Measurements from ENCODE around the gene SEC63.

SEC63 gene

GRCh38 chr6:107819964-107820337 is 138.1 kb downstream of the SEC63 start:
- no peak for TF ChIP-seq CTCF (IDR thresholded peaks at IDR 0.05; ENCODE audit: insufficient read depth, low read length, poor library complexity, severe bottlenecking)
- Histone ChIP-seq H3K27me3 (replicated peaks; ENCODE audit: control insufficient read depth, insufficient read depth, low read length) (no peaks in the 10 kb centered on the region), H3K36me3 (ENCODE audit: control insufficient read depth, insufficient read depth, low read length) (no peaks in the 10 kb centered on the region), H3K4me3 (replicated peaks; ENCODE audit: low read depth, low read length) (no peak overlapping the region)
- no peak for DNase-seq (ENCODE audit: extremely low read depth, insufficient read length)

GRCh38 chr6:107819217-107819616 is 138.8 kb downstream of the SEC63 start:
- Histone ChIP-seq H3K27me3 (replicated peaks; ENCODE audit: control insufficient read depth, insufficient read depth, low read length) (no peaks in the 10 kb centered on the region), H3K36me3 (ENCODE audit: control insufficient read depth, insufficient read depth, low read length) (no peaks in the 10 kb centered on the region), H3K4me3 (replicated peaks; ENCODE audit: low read depth, low read length) (no peak overlapping the region)
- TF ChIP-seq CTCF (IDR thresholded peaks at IDR 0.05; ENCODE audit: insufficient read depth, low read length, poor library complexity, severe bottlenecking), result no peak
- no peak for DNase-seq (ENCODE audit: extremely low read depth, insufficient read length)

DNA sequence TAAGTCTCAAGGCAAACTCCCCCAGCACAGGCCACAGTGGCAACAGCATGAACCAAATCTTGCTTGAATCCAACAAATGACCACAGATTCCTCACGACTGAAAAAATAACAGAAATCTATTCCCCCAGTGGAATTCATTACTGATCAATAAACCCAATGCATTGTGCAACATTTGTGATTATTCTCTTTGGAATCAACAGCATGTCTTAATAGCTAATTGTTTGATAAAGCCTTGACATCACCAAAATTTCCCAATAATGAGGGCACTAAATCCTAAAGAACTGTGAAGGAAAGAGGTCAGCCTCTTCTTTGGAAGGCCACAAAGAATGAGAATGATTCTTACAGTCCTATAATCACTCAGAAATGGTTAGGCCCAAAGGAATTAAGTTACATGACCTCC is 139.7 kb downstream of the SEC63 start:
- no peak for TF ChIP-seq CTCF (IDR thresholded peaks at IDR 0.05; ENCODE audit: insufficient read depth, low read length, poor library complexity, severe bottlenecking)
- Histone ChIP-seq H3K27me3 (replicated peaks; ENCODE audit: control insufficient read depth, insufficient read depth, low read length) (no peaks in the 10 kb centered on the region), H3K4me3 (replicated peaks; ENCODE audit: low read depth, low read length) (no peak overlapping the region), H3K36me3 (ENCODE audit: control insufficient read depth, insufficient read depth, low read length) (no peaks in the 10 kb centered on the region)
- DNase-seq (ENCODE audit: extremely low read depth, insufficient read length), result no peak

- Histone ChIP-seq H3K36me3 (ENCODE audit: control insufficient read depth, insufficient read depth, low read length) (no peaks in the 10 kb centered on the region), H3K27me3 (replicated peaks; ENCODE audit: control insufficient read depth, insufficient read depth, low read length) (no peaks in the 10 kb centered on the region), H3K4me3 (replicated peaks; ENCODE audit: low read depth, low read length) (no peak overlapping the region)
- no peak for DNase-seq (ENCODE audit: extremely low read depth, insufficient read length)
- no peak for TF ChIP-seq CTCF (IDR thresholded peaks at IDR 0.05; ENCODE audit: insufficient read depth, low read length, poor library complexity, severe bottlenecking)
Measured at GRCh38 chr6:107817784-107818183, 140.2 kb downstream of the SEC63 start.

All from GM06990 (cell line).